GM10266 (cell line): Measurements from ENCODE around the gene GALK2.

Experiments used
- DNase-seq: peaks from one replicate; pipeline ENCODE4 v3.0.0; 2012; ENCODE audit errors: extremely low spot score
- CTCF ChIP-seq: IDR thresholded peaks from 2 replicates; pipeline ENCODE4 v1.5.1; 2012; ENCODE audit warnings: mild to moderate bottlenecking, low read depth; ENCODE audit not compliant: control insufficient read depth, insufficient read depth; ENCODE audit errors: missing control alignments

Gene GALK2

GRCh38 chr15:49169880-49170597 is at the start of gene GALK2:
GALK2 (plus strand) TSS chr15:49170247; CDS start chr15:49170323, 76 bp downstream.
- DNase-seq = peak; percentile 69
- TF ChIP-seq CTCF = no peak

- no peak for DNase-seq
- no peak for TF ChIP-seq CTCF
Observed at GRCh38 chr15:49120832-49121231, 49.2 kb upstream of the GALK2 start.

- DNase-seq = no peak
- no peak for TF ChIP-seq CTCF
Observed at GRCh38 chr15:49121901-49122300, 48.1 kb upstream of the GALK2 start.

GRCh38 chr15:49122541-49123062 is 47.4 kb upstream of the GALK2 start:
- DNase-seq = no peak
- TF ChIP-seq CTCF = no peak

- no peak for DNase-seq
- no peak for TF ChIP-seq CTCF
Observed at GRCh38 chr15:49124371-49124770, 45.7 kb upstream of the GALK2 start.

GRCh38 chr15:49131403-49131802 is 38.6 kb upstream of the GALK2 start:
- no peak for TF ChIP-seq CTCF
- no peak for DNase-seq

GRCh38 chr15:49134683-49135341 is 35.2 kb upstream of the GALK2 start:
- TF ChIP-seq CTCF = no peak
- DNase-seq = no peak
